ACC112 (cell line): ENCODE results near the gene B3GAT2.
"Not testable (repeated sequence)": the region's sequence is repeated elsewhere in the genome, so short reads cannot be mapped to it uniquely, and the experiment has no call there.

Experiments used
- H2AFZ ChIP-seq: fragments of 200-600 bp; sonication (generic); one replicate; pipeline ENCODE4 v1.6.0; 2017; ENCODE audit warnings: antibody characterized with exemption, low read length; ENCODE audit not compliant: unreplicated experiment
- H3K27ac ChIP-seq: fragments of 200-600 bp; sonication (generic); 2 replicates; pipeline ENCODE4 v1.5.1; 2014; ENCODE audit warnings: low read depth, mild to moderate bottlenecking, antibody characterized with exemption, low read length, moderate library complexity
- H3K27me3 ChIP-seq: fragments of 200-600 bp; sonication (generic); 2 replicates; pipeline ENCODE4 v1.6.1; 2014; ENCODE audit warnings: mild to moderate bottlenecking, antibody characterized with exemption, low read length, moderate library complexity, mixed read lengths; ENCODE audit not compliant: insufficient read depth
- H3K36me3 ChIP-seq: fragments of 200-600 bp; sonication (generic); 2 replicates; pipeline ENCODE4 v1.6.1; 2016; ENCODE audit warnings: mild to moderate bottlenecking, antibody characterized with exemption, low read length, moderate library complexity, mixed read lengths; ENCODE audit not compliant: insufficient read depth
- H3K4me1 ChIP-seq: fragments of 200-600 bp; sonication (generic); one replicate; pipeline ENCODE4 v1.6.1; 2016; ENCODE audit warnings: low read length, mixed read lengths; ENCODE audit not compliant: insufficient read depth, unreplicated experiment, control insufficient read depth
- H3K4me3 ChIP-seq: fragments of 200-600 bp; sonication (generic); 2 replicates; pipeline ENCODE4 v1.5.1; 2014; ENCODE audit warnings: mild to moderate bottlenecking, low read depth, low read length
- H3K79me2 ChIP-seq: fragments of 200-600 bp; sonication (generic); one replicate; pipeline ENCODE4 v1.6.0; 2016; ENCODE audit warnings: low read length; ENCODE audit not compliant: control insufficient read depth, unreplicated experiment, insufficient read depth

The B3GAT2 gene

DNA sequence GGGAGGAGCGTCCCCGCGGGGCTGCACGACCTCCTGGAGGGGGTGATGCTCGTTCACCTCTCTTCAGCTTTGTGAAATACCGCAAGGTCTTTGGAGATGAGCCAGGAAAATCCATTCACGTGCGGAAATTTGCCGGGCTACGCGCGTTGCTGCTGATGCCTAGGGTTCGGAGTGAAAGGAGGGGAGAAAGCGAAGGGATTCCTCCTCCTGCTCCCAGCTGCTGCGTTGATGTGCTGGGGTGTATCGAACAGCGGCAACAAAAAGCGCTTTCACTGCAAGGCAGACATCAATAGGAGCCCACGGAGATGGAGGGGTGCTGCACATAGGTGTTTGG, 391 bp upstream of the B3GAT2 start:
- no peak overlapping the region for H2AFZ ChIP-seq
- H3K36me3 ChIP-seq: no peaks in the 10 kb centered on the region
- H3K27me3 ChIP-seq: peaks cover 90% of the 10 kb centered on the region
- H3K4me3 ChIP-seq: peak overlapping the region; percentile 78
- no peaks in the 10 kb centered on the region for H3K4me1 ChIP-seq
- H3K27ac ChIP-seq: no peak overlapping the region
- H3K79me2 ChIP-seq: no peaks in the 10 kb centered on the region

DNA sequence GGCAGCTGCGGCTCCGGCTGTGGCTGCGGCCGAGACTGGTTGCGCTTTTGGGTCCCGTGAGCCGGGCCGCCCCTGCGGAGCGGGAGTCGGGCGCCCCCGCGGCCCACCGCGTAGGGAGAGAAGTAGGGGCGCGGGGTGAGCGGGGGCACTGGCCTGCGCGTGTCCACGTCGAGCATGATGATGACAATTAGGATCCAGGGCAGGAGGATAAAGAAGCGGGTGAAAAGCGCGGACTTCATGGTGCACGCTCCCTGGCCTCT, 739 bp downstream of the B3GAT2 start:
- H3K36me3 ChIP-seq: no peaks in the 10 kb centered on the region
- H3K27me3 ChIP-seq: peaks cover 93% of the 10 kb centered on the region
- H3K4me3 ChIP-seq: peak overlapping the region; percentile 78
- no peaks in the 10 kb centered on the region for H3K79me2 ChIP-seq
- H3K4me1 ChIP-seq: no peaks in the 10 kb centered on the region
- H2AFZ ChIP-seq: no peak overlapping the region
- no peak overlapping the region for H3K27ac ChIP-seq

DNA sequence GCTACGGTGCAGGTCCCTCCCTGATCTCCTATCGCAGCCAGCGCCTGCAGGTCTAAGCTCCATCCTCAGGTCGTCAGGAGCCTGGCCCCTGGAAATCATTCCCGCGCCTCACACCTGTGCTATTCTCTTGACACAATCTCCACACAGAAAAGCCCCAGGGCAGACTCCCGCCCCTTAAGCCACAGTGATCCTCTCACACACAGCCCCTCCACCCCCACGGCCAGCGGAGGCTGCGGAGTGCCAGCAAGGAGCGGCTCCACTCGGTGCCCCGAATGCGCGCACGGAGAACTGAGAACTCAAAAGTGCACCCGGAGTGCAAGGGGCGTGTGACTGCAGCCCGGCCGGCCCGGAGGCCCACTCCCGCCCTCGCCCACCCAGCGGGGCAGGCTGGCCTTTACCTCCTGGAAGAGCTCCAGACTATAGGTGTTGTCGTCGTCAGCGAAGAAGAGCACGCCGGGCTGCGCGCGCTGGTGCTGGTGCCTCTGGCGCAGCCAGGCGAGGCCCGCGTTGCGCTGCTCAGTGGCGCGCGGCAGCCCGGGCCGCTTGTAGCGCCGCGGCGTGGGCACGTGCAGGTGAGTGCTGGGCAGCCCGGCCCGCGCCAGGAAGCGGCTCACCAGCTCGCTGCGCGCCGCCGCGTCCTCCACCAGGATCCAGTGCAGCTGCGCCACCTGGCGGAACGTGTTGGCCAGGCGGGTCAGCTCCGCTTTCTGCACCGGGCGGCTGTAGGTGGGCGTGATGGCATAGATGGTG, 1.2 kb downstream of the B3GAT2 start:
- Histone ChIP-seq H3K36me3 (no peaks in the 10 kb centered on the region), H3K4me3 (peak overlapping the region; percentile 78), H3K27me3 (peaks cover 97% of the 10 kb centered on the region), H2AFZ (peak overlapping the region; percentile 41), H3K4me1 (no peaks in the 10 kb centered on the region), H3K79me2 (no peaks in the 10 kb centered on the region), H3K27ac (no peak overlapping the region)

DNA sequence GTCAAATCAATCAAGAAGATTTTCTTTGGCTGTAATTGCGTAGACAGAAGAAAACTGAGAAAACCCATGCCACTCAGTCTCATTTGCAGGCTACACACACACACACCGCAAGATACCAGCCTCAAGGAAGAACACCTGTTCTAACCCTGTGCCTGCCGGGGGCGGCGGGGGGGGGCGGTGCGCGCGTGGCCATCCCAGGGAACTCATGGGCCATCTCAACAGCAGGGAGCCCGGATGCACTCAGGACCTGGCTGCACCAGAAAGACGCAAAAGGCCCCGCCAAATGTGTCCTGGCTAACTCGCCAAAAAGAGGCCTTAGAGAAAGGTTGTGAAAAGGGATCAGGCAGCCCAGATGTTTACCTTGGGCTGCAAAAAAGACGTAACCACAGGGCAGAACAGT, 2.1 kb downstream of the B3GAT2 start:
- Histone ChIP-seq H3K36me3 (no peaks in the 10 kb centered on the region), H3K4me1 (no peaks in the 10 kb centered on the region), H3K79me2 (no peaks in the 10 kb centered on the region), H3K27ac (no peak overlapping the region), H3K4me3 (no peak overlapping the region), H3K27me3 (peaks cover 93% of the 10 kb centered on the region), H2AFZ (no peak overlapping the region)

DNA sequence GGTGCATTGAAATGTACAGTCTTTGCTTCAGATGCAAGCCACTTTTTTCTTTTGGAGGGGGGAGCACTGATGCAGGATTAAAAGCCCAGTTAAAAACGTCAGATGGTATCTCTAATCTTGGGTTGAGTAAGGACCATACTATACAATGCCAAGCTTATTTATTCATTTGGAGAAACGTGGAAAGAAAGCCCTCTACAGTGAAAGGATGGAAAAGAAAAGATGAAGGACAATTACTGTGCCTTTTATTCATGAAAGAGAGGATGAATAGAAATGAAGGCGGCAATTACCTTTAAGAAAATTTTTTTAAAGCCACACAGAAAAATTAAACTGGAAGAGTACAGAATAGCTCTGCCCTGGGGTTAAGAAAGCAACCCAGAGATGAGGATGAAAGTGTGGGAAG, 2.7 kb downstream of the B3GAT2 start:
- no peaks in the 10 kb centered on the region for H3K79me2 ChIP-seq
- H3K27me3 ChIP-seq: peaks cover 88% of the 10 kb centered on the region
- H3K36me3 ChIP-seq: no peaks in the 10 kb centered on the region
- H2AFZ ChIP-seq: no peak overlapping the region
- H3K27ac ChIP-seq: no peak overlapping the region
- H3K4me1 ChIP-seq: no peaks in the 10 kb centered on the region
- H3K4me3 ChIP-seq: no peak overlapping the region

- Histone ChIP-seq H2AFZ (no peak overlapping the region), H3K4me1 (no peaks in the 10 kb centered on the region), H3K79me2 (no peaks in the 10 kb centered on the region), H3K27me3 (peaks cover 73% of the 10 kb centered on the region), H3K27ac (no peak overlapping the region), H3K4me3 (no peak overlapping the region), H3K36me3 (no peaks in the 10 kb centered on the region)
Observed at GRCh38 chr6:70952608-70953165, 4.2 kb downstream of the B3GAT2 start.

DNA sequence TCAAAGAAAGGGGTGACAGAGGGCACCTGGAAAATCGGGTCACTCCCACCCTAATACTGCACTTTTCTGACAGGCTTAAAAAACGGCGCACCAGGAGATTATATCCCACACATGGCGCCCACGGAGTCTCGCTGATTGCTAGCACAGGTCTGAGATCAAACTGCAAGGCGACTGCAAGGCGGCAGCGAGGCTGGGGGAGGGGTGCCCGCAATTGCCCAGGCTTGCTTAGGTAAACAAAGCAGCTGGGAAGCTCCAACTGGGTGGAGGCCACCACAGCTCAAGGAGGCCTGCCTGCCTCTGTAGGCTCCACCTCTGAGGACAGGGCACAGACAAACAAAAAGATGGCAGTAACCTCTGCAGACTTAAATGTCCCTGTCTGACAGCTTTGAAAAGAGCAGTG, 12.5 kb downstream of the B3GAT2 start:
- H3K4me3 ChIP-seq, H3K36me3 ChIP-seq, H3K4me1 ChIP-seq, H3K27ac ChIP-seq, H3K79me2 ChIP-seq, H2AFZ ChIP-seq: not testable (repeated sequence)
- H3K27me3 ChIP-seq: peaks cover 35% of the 10 kb centered on the region; the same call in 1 of the 2 replicates

DNA sequence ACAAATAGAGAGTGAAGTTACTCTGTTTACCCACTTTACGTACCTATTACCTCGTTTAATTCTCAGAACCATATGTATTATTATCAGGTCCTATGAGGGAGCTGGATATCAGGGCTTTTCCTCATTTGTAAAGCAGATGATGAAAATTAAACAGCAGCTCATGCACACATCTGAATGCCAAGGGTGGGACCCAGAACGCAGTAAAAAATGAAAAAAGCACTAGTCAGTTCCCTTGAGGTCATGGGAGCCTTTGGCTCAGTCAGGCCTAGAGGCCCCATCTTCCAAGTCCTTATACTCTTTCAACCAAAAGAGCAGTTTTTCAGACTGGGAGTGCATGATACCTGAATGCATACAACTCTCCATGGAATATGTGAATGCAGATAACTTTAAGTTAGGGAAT, 23.0 kb downstream of the B3GAT2 start:
- Histone ChIP-seq H2AFZ (no peak overlapping the region), H3K79me2 (no peaks in the 10 kb centered on the region), H3K27me3 (peaks cover 24% of the 10 kb centered on the region; the same call in 1 of the 2 replicates), H3K4me1 (no peaks in the 10 kb centered on the region), H3K36me3 (no peaks in the 10 kb centered on the region), H3K4me3 (no peak overlapping the region), H3K27ac (no peak overlapping the region)

GRCh38 chr6:70905742-70906141, 51.1 kb downstream of the B3GAT2 start:
- Histone ChIP-seq H3K27me3 (peaks cover 59% of the 10 kb centered on the region), H3K27ac (no peak overlapping the region), H3K4me1 (no peaks in the 10 kb centered on the region), H3K79me2 (no peaks in the 10 kb centered on the region), H3K4me3 (no peak overlapping the region), H2AFZ (no peak overlapping the region), H3K36me3 (no peaks in the 10 kb centered on the region)

DNA sequence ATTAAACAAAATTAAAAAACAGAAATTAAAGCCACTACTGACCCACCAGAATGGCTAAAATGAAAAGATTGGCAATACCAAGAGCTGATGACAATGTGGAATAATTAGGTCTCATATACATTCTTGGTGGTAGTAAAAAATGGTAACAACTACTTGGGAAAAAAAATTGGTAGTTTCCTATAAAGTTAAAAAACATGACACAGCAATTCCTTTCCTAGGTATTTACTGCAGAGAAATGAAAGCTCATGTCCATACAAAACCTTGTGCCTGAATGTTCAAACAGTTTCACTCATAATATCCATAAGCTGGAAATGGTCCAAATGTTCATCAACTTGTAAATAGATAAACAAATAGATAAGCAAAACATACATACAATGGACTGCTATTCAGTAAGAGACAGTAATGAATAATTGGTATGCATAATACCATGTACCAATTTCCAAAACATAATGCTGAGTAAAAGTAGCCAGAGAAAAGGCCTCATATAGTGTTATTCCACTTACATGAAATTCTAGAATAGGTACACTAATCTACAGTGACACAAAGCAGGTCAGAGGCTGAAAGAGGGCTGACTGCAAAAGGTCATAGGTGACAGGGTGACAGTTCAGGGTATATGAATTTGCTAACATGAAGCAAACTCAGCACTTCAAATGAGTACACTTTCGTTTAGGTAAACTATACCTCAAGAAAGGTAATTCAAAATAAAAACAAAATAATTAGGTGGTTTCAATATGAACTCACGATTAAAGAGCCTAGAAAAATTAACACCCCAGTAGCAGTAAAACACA, 53.0 kb downstream of the B3GAT2 start:
- Histone ChIP-seq H2AFZ (no peak overlapping the region), H3K27ac (no peak overlapping the region), H3K4me3 (no peak overlapping the region), H3K79me2 (no peaks in the 10 kb centered on the region), H3K4me1 (no peaks in the 10 kb centered on the region), H3K36me3 (no peaks in the 10 kb centered on the region), H3K27me3 (peaks cover 61% of the 10 kb centered on the region)

GRCh38 chr6:70901324-70901723, 55.5 kb downstream of the B3GAT2 start:
- no peaks in the 10 kb centered on the region for H3K36me3 ChIP-seq
- no peaks in the 10 kb centered on the region for H3K79me2 ChIP-seq
- no peaks in the 10 kb centered on the region for H3K4me1 ChIP-seq
- no peak overlapping the region for H3K27ac ChIP-seq
- H2AFZ ChIP-seq: no peak overlapping the region
- H3K27me3 ChIP-seq: peaks cover 63% of the 10 kb centered on the region
- no peak overlapping the region for H3K4me3 ChIP-seq
